NK-92 treated with Interleukin-12 subunit alpha and Interleukin-12 subunit beta, amount 100 ng/mL, for 24 hours (cell line): ENCODE data around the gene TOMM7.
"Not testable (repeated sequence)": the region's sequence is repeated elsewhere in the genome, so short reads cannot be mapped to it uniquely, and the experiment has no call there.

Experiments
- DNase-seq: peaks from one replicate; lab custom pipeline; 2025; lab: John Stamatoyannopoulos, UW

The TOMM7 gene

GRCh38 chr7:22784346-22784745 is 38.3 kb downstream of the TOMM7 start:
- no peak for DNase-seq

DNA sequence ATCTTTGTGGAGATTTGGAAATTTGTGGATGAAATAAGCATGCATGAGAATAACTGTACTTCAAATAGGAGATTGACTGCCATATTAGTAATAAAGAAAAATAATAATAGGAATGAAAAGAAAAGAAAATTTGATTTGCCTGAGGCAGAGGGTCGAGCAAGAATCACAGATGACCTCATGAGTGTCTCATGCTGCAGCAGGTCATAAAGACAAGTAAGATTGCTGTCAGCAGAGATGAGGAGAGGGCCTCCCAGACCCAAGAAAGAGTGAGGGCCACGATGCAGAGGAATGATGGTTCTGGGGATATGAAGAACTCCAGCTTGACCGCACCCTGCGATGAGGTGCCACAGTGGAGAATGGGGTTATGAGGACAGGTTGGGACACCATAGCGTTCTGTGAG is 39.2 kb downstream of the TOMM7 start:
- DNase-seq = no peak

DNA sequence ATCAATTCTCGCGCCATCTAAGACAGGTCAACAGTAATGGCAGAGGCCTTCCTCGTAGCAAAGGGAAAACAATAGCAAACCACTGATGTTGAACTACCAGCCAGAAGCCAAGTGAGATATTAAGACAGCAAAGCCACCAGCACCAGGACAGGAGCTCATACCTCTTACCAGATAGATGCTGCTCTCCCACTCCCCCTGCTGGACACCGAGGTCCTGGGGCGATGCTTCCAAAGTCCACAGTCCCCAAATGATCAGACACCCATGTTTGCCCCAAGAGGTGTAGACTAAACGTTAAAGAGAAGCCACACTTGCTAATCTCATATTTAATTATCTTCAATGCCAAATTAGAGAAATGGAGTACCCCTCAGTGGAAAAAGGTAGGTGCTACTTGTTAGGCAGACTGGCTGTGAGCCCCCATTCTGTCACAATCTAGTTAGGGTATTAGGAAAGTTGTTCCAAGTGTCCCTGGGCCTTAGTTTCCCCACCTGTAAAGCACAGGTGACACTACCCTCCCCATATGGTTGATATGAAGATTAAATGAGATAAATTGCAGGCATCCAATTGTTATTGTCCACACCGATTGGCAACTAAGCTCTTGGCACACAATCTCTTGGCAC is 39.9 kb downstream of the TOMM7 start:
- DNase-seq = peak; percentile 42

GRCh38 chr7:22781230-22781711 is 41.4 kb downstream of the TOMM7 start:
- DNase-seq = no peak

DNA sequence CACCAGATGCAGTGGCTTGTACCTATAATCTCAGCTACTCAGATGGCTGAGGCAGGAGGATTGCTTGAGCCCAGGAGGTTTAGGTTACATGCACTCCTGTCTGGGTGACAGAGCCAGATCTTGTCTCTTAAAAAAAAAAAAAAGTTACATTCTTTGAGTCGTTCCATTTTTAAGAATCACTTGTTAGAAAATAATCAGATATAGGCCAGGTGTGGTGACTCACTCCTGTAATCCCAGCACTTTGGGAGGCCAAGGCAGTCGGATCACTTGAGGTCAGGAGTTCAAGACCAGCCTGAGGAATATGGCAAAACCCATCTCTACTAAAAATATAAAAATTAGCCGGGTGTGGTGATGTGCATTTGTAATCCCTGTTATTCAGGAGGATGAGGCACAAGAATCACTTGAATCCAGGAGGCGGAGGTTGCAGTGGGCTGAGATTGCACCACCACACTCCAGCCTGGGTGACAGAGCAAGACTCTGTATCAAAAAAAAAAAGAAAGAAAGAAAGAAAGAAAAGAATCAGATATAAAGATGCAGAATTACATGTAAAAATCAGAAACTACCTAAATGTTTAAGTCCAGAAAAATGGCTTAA is 42.8 kb downstream of the TOMM7 start:
- DNase-seq = not testable (repeated sequence)

DNA sequence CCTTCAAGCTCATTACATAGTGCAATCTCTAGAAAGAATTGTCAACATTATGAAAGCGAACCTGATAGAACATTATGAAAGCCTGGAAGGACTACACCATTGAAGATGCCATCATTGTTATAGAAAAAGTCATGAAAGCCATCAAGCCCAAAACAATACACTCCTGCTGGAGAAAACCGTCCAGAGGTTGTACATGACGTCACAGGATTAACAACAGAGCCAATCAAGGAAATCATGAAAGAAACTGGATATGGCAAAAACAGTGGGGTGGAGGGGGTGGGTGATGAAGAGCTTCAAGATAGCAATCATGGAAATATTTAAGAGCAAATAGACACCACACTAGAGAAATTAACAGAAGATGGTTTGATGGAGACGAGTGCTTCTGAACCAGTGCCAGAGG is 45.7 kb downstream of the TOMM7 start:
- no peak for DNase-seq

DNA sequence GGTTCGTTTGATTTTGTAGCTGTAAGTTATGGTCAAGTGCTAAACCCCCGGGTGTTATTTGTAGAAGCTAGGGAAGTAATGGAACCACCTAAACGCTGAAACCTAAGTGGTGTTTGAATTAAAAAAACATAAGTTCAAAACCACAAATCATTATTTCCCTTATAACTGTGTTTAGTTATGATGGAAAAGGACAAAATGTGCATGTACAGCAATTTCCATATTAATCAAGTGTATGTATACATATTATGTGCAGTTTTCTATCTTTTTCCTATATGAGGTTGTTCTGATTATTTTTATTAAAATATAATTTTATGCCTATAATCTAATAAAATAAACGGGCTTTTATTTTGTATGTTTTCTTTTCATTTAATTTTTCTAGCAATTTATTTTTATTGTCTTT is 49.8 kb downstream of the TOMM7 start:
- no peak for DNase-seq

- no peak for DNase-seq
Measured at GRCh38 chr7:22771872-22772228, 50.8 kb downstream of the TOMM7 start.

GRCh38 chr7:22771194-22771871 is 51.3 kb downstream of the TOMM7 start:
- DNase-seq = no peak

DNA sequence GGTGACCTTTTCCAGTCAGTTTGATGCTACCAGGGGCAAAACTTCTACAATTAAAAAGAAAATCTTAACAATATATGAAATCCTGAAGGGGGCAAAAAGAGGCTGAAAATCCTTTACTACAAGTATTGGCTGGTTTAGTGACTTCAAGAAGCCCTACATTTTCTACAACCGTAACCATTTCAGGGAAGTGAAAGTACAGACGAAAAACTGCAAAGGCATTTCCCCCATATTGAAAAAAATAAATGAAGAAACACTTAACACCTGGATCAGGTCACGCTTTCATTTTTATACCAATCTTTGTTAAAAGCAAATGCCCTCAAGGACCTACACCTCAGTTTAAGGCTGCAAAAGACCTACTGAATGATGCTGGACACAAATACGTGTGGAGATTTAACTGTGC is 57.0 kb downstream of the TOMM7 start:
- no peak for DNase-seq
